ENCODE results near the gene DVL2. TPM values are rescaled to one million over a fixed set of nuclear protein-coding genes. Genes with fewer than 3 reads are reported as not detected.
A peak's percentile ranks its signal among the peaks of the same experiment; 100 is the strongest.

DVL2 gene
- total and polyA plus RNA-seq, 7 donors, result 10.0 to 22.1 (median 13.1) TPM

DNA sequence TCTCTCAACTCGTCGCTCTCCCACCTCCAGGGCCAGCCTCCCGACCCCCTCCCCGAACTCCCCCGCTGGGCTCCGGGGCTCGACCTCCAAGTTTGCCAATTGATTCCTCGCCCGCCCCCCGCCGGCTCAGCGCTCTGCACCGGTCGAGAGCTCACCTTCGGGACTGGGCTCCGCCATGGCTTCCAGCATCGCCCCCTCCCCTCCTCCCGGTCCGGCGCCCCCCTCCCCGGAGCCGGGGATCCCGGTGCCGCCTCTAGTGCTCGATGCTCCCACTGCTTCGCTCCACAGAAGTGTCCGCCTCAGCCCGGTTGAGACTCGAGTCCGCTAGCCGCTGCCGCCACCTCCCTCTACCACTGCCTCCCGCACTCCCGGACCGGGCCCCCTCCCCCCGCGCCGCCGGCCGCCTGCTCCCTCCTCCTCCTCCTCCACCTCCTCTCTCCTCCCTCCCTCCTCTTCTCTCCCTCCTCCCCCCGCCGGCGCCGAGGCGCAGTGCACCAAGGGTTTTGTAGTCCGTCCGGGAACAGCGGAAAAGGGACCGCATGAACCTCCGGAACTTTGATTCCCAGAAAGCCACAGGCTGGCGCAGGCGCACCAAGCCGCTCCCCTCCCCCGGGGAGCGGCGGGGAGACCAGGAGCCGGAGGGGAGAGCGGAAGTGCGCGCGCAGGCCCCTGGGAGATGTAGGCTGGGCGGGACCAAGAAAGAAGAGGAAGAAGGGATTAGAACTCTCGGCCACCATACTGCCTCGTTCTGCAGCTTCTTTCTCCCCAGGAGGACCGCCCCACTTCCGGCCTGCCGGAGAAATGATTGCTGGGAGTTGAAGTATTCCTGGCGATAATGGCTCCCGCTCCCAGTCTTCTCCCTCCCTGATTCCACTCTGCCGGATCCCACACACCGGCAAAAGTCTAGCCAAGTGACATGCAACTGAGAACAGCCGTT, 5.0 kb upstream of the DVL2 start, which contains the start of gene PHF23:
PHF23 (minus strand) TSS at position 367 of the 937 bp plus-strand sequence; CDS start at position 189, 178 bp downstream.
- TF ChIP-seq, protein P1, sequence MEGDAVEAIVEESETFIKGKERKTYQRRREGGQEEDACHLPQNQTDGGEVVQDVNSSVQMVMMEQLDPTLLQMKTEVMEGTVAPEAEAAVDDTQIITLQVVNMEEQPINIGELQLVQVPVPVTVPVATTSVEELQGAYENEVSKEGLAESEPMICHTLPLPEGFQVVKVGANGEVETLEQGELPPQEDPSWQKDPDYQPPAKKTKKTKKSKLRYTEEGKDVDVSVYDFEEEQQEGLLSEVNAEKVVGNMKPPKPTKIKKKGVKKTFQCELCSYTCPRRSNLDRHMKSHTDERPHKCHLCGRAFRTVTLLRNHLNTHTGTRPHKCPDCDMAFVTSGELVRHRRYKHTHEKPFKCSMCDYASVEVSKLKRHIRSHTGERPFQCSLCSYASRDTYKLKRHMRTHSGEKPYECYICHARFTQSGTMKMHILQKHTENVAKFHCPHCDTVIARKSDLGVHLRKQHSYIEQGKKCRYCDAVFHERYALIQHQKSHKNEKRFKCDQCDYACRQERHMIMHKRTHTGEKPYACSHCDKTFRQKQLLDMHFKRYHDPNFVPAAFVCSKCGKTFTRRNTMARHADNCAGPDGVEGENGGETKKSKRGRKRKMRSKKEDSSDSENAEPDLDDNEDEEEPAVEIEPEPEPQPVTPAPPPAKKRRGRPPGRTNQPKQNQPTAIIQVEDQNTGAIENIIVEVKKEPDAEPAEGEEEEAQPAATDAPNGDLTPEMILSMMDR (IDR thresholded peaks at IDR 0.05), result no peak
- Histone ChIP-seq H3K4me3 (peak within 1 kb of the TSS; percentile 96), H3K36me3 (ENCODE audit: insufficient read depth in 1 of 2, low read depth in 1 of 2) (peaks cover 7 to 45% of the 10 kb centered on the region in 2 donors), H3K27ac (peak within 1 kb of the TSS; percentile 96), H3K27me3 (ENCODE audit: insufficient read depth in 3 of 3, low read length in 2 of 3) (no peaks in the 10 kb centered on the region), H3K9me3 (no peaks in the 10 kb centered on the region), H3K4me1 (peaks cover 33% of the 10 kb centered on the region)
- DNase-seq (peak; percentile 99 to 100), ATAC-seq (peak; percentile 73 to 79 (median 76))
- WGBS, 3 donors, result 0 to 2% (median 1%) methylated on average over 59 to 72 of the region's 72 CpGs
- intact Hi-C loops (cut with DNase I), result loop anchor here (10.0 kb wide), 3 partner anchors 325 to 905 kb away; partner anchors contain the start of genes MPDU1 (in 1 of the 2) and SENP3 (in 1 of the 2)

DNA sequence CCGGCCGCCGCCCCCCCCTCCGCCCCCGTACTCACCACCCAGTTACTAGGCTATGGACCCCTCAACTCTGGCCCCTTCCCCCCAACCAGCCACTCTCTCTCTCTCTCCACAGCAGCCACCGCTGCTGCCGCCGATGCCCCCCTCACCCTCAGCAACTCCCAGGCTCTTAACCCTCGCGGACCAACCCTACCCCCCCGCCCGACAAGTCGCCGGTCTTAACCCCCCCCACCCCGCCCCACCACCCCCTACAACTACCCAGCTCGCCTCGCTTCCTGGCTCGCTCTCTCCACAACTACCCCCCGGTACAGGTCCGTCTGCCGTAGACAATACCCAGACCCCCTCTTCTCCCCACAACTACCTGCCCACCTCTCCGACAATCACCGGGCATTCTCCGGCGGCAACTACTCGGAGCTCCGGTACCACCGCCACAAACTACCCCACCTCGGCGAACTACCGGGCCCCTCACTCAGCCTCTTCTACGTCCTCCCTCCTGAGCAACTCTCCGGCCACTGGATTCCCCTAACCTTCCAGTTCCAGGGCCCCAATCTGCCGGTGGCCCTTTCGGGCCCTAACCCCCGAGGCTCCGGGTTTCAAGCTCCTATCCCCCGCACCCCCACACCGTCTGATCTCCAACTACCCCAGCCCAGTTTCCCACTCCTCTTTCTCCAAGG, 4.2 kb upstream of the DVL2 start:
- H3K9me3 ChIP-seq, result no peaks in the 10 kb centered on the region
- intact Hi-C loops (cut with DNase I), result loop anchor here in 1 of 2 donors (10.0 kb wide), 1 partner anchor 346 kb away; the partner anchor contains the start of gene MPDU1
- WGBS, 3 donors, result 0 to 1% (median 1%) methylated on average over 32 to 37 of the region's 39 CpGs
- DNase-seq (peak in 1 of 2 donors; percentile 61), ATAC-seq (no peak)
- H3K27me3 ChIP-seq (ENCODE audit: insufficient read depth in 3 of 3, low read length in 2 of 3), result no peaks in the 10 kb centered on the region
- peak overlapping the region; percentile 96 for H3K27ac ChIP-seq
- TF ChIP-seq, protein P1 (IDR thresholded peaks at IDR 0.05), result no peak
- H3K4me3 ChIP-seq, result peak overlapping the region; percentile 96
- H3K4me1 ChIP-seq, result peaks cover 32% of the 10 kb centered on the region
- peaks cover 7 to 37% of the 10 kb centered on the region in 2 donors for H3K36me3 ChIP-seq (ENCODE audit: insufficient read depth in 1 of 2, low read depth in 1 of 2)

DNA sequence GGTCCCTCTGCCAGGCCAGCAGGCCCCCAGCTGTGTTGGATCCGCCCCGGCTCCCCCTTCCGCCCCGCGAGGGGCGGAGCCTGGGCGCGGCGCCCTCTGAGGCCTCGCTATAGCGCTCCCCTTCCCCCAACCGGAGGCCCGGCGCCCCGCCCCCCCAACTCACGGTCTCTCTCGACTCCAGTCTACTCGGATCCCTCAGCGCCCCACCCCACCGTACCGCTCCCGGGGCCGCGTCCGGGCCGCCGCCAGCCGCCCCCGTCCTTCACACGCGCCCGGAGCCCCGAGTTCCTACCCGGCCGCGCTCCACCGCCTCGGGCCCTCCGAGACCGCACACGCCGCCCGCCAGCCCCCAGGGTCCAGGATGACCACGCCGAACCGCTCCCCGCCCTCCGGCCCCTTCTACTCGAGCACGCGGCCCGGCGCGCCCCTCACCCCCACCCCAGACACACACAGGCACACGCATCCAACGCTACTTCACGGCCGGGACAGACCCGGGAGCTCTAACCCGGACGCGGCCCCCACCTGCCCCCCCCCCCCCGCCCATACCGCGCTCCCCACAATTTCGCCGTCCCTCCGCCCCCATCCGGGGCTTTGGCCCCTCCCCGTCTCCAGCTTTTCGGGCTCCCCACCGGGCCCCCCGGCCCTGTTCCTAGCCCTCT, 3.6 kb upstream of the DVL2 start:
- Histone ChIP-seq H3K9me3 (no peaks in the 10 kb centered on the region), H3K4me1 (peaks cover 35% of the 10 kb centered on the region), H3K36me3 (ENCODE audit: insufficient read depth in 1 of 2, low read depth in 1 of 2) (peaks cover 7 to 34% of the 10 kb centered on the region in 2 donors), H3K4me3 (peak overlapping the region; percentile 96), H3K27ac (peak overlapping the region; percentile 96), H3K27me3 (ENCODE audit: insufficient read depth in 3 of 3, low read length in 2 of 3) (no peaks in the 10 kb centered on the region)
- TF ChIP-seq, protein P1 (IDR thresholded peaks at IDR 0.05), result no peak
- DNase-seq (peak; percentile 86 to 89), ATAC-seq (peak in 3 of 4 donors; percentile 2 to 13 (median 10))
- WGBS, 3 donors, result 0 to 1% (median 1%) methylated on average over 37 to 69 of the region's 73 CpGs
- intact Hi-C loops (cut with DNase I), result loop anchor here in 1 of 2 donors (2.0 to 10.0 kb wide), 2 partner anchors 17 to 347 kb away; partner anchors contain the start of gene MPDU1

GRCh38 chr17:7237266-7237760, 3.0 kb upstream of the DVL2 start:
- H3K4me1 ChIP-seq, result peaks cover 41% of the 10 kb centered on the region
- peak overlapping the region; percentile 96 for H3K27ac ChIP-seq
- H3K36me3 ChIP-seq (ENCODE audit: insufficient read depth in 1 of 2, low read depth in 1 of 2), result peaks cover 7 to 34% of the 10 kb centered on the region in 2 donors
- H3K9me3 ChIP-seq, result no peaks in the 10 kb centered on the region
- 27 to 38% (median 33%) methylated on average over 6 of the region's 6 CpGs for WGBS, 3 donors
- no peak for ATAC-seq
- intact Hi-C loops (cut with DNase I), result loop anchor here in 1 of 2 donors (2.0 to 10.0 kb wide), 2 partner anchors 17 to 347 kb away; partner anchors contain the start of gene MPDU1
- H3K4me3 ChIP-seq, result peak overlapping the region; percentile 96
- TF ChIP-seq, protein P1 (IDR thresholded peaks at IDR 0.05), result no peak
- H3K27me3 ChIP-seq (ENCODE audit: insufficient read depth in 3 of 3, low read length in 2 of 3), result no peaks in the 10 kb centered on the region
- DNase-seq, result no peak
